BJ (cell line): ENCODE measurements around the gene NPHP4. TPM values are rescaled to one million over a fixed set of nuclear protein-coding genes. Genes with fewer than 3 reads are reported as not detected.

Experiments
- CTCF ChIA-PET: fragments of 350-600 bp; formaldehyde crosslinking; extraction: SDS; loops from one replicate; lab custom pipeline; 2021; ENCODE audit warnings: antibody characterized with exemption, inconsistent platforms; lab: Yijun Ruan, JAX
- POLR2A ChIA-PET: fragments of 300-600 bp; sonication (Branson Sonifier 250); formaldehyde crosslinking; extraction: SDS; loops from one replicate; lab custom pipeline; 2021; ENCODE audit warnings: antibody characterized with exemption; lab: Charles Lee
- DNase-seq: peaks from one replicate; pipeline ENCODE4 v3.0.0-alpha.2; 2011; ENCODE audit warnings: low read depth
- H3K27me3 ChIP-seq: 2 replicates; pipeline ENCODE4 v1.6.0; 2011; ENCODE audit warnings: low read length; ENCODE audit not compliant: control insufficient read depth, insufficient read depth
- H3K36me3 ChIP-seq: 2 replicates; pipeline ENCODE4 v1.5.1; 2011; ENCODE audit warnings: low read length; ENCODE audit not compliant: control insufficient read depth, insufficient read depth
- H3K4me3 ChIP-seq: 2 replicates; pipeline ENCODE4 v1.5.1; 2011; ENCODE audit warnings: low read depth, mild to moderate bottlenecking, control low read depth, low read length
- CTCF ChIP-seq: IDR thresholded peaks from 2 replicates; pipeline ENCODE4 v1.5.1; 2011; ENCODE audit warnings: low read depth, mild to moderate bottlenecking, control low read depth, inconsistent platforms, low read length, moderate library complexity; ENCODE audit not compliant: insufficient read depth
- polyA plus RNA-seq: library from polyadenylated mRNA; depleted of rRNA; stranded (reverse); fragments of >200 nt; gene quantifications from 2 replicates; pipeline ENCODE4 v1.2.3, GENCODE V29; 2011

Gene NPHP4
- polyA plus RNA-seq, 1 experiment: 4.3 TPM

GRCh38 chr1:5920201-5920600, 72.0 kb downstream of the NPHP4 start:
- no peaks in the 10 kb centered on the region for H3K27me3 ChIP-seq
- H3K36me3 ChIP-seq: no peaks in the 10 kb centered on the region
- CTCF ChIA-PET: interaction anchor here (1.3 kb wide), 1 partner anchor 410 kb away, joined by 3 read pairs; no protein-coding TSS in a partner anchor
- no peak for DNase-seq
- POLR2A ChIA-PET: no interaction called here
- H3K4me3 ChIP-seq: no peak overlapping the region
- no peak for TF ChIP-seq CTCF

GRCh38 chr1:5918275-5918649, 74.0 kb downstream of the NPHP4 start:
- Histone ChIP-seq H3K36me3 (no peaks in the 10 kb centered on the region), H3K4me3 (no peak overlapping the region), H3K27me3 (no peaks in the 10 kb centered on the region)
- no peak for DNase-seq
- ChIA-PET CTCF (interaction anchor here (0.6 to 4.1 kb wide), 5 partner anchors 9 to 1433 kb away, joined by 3 to 29 read pairs (median 5); no protein-coding TSS in a partner anchor), POLR2A (interaction anchor here (0.5 kb wide), 1 partner anchor 1762 kb away, joined by 5 read pairs; no protein-coding TSS in a partner anchor)
- no peak for TF ChIP-seq CTCF

GRCh38 chr1:5917591-5918274, 74.5 kb downstream of the NPHP4 start:
- no peaks in the 10 kb centered on the region for H3K36me3 ChIP-seq
- DNase-seq: no peak
- CTCF ChIA-PET: interaction anchor here (0.9 to 5.0 kb wide), 7 partner anchors 8 to 413 kb away, joined by 4 to 36 read pairs (median 13); no protein-coding TSS in a partner anchor
- H3K4me3 ChIP-seq: no peak overlapping the region
- POLR2A ChIA-PET: interaction anchor here (0.5 kb wide), 1 partner anchor 1763 kb away, joined by 5 read pairs; no protein-coding TSS in a partner anchor
- H3K27me3 ChIP-seq: no peaks in the 10 kb centered on the region
- no peak for TF ChIP-seq CTCF

- ChIA-PET CTCF (interaction anchor here (0.5 to 5.0 kb wide), 7 partner anchors 9 to 412 kb away, joined by 3 to 36 read pairs (median 13); no protein-coding TSS in a partner anchor), POLR2A (no interaction called here)
- no peak for TF ChIP-seq CTCF
- DNase-seq: no peak
- no peaks in the 10 kb centered on the region for H3K36me3 ChIP-seq
- no peak overlapping the region for H3K4me3 ChIP-seq
- H3K27me3 ChIP-seq: no peaks in the 10 kb centered on the region
Observed at GRCh38 chr1:5917281-5917590, 75.0 kb downstream of the NPHP4 start.

- CTCF ChIA-PET: interaction anchor here (0.5 to 5.0 kb wide), 10 partner anchors 10 to 412 kb away, joined by 3 to 36 read pairs (median 9); no protein-coding TSS in a partner anchor
Observed at GRCh38 chr1:5916572-5917280, 75.5 kb downstream of the NPHP4 start.

More at GRCh38 chr1:5916572-5917280, 75.5 kb downstream of the NPHP4 start:
- Histone ChIP-seq H3K4me3 (no peak overlapping the region), H3K27me3 (no peaks in the 10 kb centered on the region), H3K36me3 (no peaks in the 10 kb centered on the region)
- POLR2A ChIA-PET: no interaction called here
- DNase-seq: no peak
- TF ChIP-seq CTCF: no peak
